GM19438 (cell line): Measurements from ENCODE around the gene STOML3.
"Not testable (repeated sequence)": the region's sequence is repeated elsewhere in the genome, so short reads cannot be mapped to it uniquely, and the experiment has no call there.

ENCODE experiments used
- ATAC-seq: cut with Tn5 transposase; IDR thresholded peaks from one replicate; pipeline ENCODE4 v1.9.1; 2021; ENCODE audit warnings: low read depth; ENCODE audit not compliant: unreplicated experiment

STOML3 gene

GRCh38 chr13:38990693-38991092, at the start of gene STOML3:
TSS of gene STOML3 (minus strand) at chr13:38990831. CDS start at chr13:38990721, 110 bp downstream.
- ATAC-seq = no peak

GRCh38 chr13:39040206-39040605, 49.6 kb upstream of the STOML3 start:
- no peak for ATAC-seq

- no peak for ATAC-seq
Observed at GRCh38 chr13:39039041-39039440, 48.4 kb upstream of the STOML3 start.

DNA sequence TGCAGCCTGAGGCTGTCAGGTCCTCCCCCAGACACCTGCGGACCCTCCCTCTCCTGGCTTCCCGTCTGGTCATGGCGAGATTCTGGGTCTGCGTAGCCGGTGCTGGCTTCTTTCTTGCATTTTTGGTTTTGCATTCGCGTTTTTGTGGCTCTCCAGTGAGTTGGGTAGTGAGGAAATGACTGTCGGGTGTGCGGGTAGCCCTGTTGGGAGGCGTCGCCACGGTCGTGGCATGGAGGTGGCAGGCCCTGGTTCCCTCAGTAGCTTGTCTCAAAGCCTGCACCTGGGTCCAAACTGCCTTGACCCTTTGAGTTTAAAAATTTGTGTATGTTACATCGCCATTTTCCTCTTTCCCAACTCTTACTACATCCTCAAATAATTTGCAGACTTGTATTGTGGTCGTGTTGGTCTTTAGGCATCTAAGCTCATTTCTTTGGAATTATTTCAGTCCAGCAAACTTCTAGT, 48.0 kb upstream of the STOML3 start:
- ATAC-seq = peak; percentile 34

DNA sequence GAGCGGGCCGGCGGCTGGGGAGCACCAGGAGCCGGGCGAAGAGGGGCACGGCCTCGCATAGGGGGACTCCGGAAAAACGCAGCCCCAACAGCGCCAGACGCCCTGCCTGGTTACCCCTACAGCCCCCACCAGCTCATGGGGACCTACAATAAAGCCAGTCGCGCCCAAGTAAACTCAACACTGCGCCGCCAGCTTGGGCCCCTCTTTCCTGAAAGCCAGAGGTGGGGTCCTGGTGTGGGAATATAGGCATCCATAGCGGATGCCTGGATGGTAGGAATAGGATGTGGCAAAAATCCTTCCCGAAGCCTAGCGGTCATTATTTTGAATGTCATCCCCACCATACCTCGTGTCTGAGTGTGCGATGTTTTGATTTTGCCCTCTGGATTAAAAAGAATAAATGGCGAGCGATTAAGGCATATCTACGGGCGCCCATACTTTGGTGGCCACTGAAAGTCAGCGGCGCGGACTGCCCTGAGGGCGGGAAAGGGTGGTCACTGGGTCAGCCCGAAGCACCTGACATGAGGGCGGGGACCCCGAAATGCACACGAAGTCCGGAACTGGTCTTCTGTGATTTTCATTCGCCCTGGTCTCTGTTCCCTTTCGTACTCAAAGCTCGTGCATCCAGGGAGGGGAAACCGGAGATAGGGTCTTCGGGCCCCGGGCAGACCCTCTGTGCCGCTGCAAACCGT, 47.4 kb upstream of the STOML3 start, which contains the start of the genes NHLRC3 and PROSER1:
NHLRC3 (plus strand) TSS at position 577 of the 689 bp plus-strand sequence. CDS start 184 bp downstream, outside the sequence.
PROSER1 (minus strand) TSS at position 210 of the 689 bp plus-strand sequence. CDS start 847 bp downstream, outside the sequence.
- ATAC-seq = peak; percentile 75

- ATAC-seq = peak; percentile 19
Observed at GRCh38 chr13:39037410-39037879, 46.8 kb upstream of the STOML3 start.

GRCh38 chr13:39036212-39036611, 45.6 kb upstream of the STOML3 start:
- ATAC-seq = no peak

DNA sequence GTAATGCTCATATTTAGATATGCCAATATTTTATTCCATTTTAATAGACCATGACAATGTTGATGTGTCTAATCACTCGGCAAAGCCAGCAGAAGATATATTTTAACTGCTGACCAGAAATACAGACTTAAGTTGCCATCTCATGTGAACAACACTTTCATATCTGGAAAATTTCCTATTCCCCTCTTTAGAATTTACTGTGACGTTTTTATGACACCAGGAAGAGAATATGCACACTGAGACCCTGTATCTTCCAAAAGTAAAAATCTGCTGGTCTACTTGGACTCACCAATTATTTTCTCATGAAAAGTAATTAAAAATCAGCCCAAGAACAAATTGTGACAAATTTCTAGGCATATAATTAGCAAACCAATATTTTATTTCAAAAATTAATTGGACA, 45.2 kb upstream of the STOML3 start:
- no peak for ATAC-seq

GRCh38 chr13:39035204-39035603, 44.6 kb upstream of the STOML3 start:
- no peak for ATAC-seq

- no peak for ATAC-seq
Observed at GRCh38 chr13:39034085-39034484, 43.5 kb upstream of the STOML3 start.

- ATAC-seq = no peak
Observed at GRCh38 chr13:39032150-39032549, 41.5 kb upstream of the STOML3 start.

- ATAC-seq = no peak
Observed at GRCh38 chr13:39025433-39025839, 34.8 kb upstream of the STOML3 start.

DNA sequence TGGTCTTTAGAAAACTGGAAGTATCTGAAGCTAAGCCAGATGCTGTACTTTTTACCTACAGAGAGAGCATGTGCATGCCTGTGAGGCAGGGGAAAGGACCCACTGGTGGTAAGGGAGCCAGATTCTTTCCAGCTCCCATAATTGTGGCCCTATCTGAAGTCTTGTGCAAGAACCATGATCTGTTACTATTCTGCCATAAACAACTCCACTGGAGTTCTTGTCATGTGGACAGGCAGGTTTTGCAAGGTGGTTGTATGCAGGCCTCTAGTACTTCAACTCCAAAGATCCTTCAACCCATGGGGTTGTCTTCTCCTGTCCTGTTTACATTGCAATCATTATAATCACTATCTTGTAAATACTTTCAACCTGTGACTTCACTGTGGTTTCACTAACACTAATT, 33.1 kb upstream of the STOML3 start:
- ATAC-seq = no peak

- ATAC-seq = no peak
Observed at GRCh38 chr13:39023316-39023715, 32.7 kb upstream of the STOML3 start.

GRCh38 chr13:39020853-39021462, 30.3 kb upstream of the STOML3 start:
- ATAC-seq = no peak

GRCh38 chr13:39016787-39017186, 26.2 kb upstream of the STOML3 start:
- ATAC-seq = no peak

DNA sequence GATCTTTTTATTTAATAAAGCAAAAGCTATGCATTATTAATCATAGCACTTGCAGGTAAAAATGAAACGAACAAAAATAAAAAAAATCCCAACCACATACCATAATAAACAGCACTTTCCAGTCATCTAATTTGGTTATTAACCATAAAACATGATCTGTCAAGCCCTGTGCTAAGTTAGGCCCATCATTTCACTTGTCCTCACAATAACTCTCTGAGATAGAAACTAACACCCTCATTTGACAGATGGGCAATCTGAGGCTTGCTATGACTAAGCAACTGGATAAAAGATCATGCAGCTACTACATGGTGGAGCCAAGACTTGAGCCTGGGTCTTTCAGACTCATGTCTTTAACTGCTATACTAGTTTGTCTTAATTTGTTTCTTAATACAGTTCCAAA, 25.5 kb upstream of the STOML3 start:
- ATAC-seq = no peak

- no peak for ATAC-seq
Observed at GRCh38 chr13:39013462-39013861, 22.8 kb upstream of the STOML3 start.

DNA sequence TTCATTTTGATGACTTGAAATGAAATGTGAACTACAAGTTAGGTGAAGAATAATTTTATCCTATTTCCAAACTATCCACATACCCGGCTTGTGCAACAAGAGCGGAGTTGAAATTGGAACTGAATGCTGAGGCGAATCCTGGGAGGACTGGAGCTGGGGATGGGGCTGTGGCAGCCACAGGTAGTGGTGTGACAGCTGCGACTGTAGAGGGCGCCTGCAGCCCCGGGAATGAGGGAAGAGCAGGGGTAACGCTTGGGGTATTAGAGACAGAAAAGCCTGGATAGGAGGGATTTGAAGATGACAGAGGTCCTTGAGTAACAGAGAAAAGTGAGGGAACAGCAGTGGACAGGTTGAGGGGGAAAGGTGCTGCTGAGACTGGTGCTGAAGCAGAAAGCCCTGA, 22.0 kb upstream of the STOML3 start:
- no peak for ATAC-seq

DNA sequence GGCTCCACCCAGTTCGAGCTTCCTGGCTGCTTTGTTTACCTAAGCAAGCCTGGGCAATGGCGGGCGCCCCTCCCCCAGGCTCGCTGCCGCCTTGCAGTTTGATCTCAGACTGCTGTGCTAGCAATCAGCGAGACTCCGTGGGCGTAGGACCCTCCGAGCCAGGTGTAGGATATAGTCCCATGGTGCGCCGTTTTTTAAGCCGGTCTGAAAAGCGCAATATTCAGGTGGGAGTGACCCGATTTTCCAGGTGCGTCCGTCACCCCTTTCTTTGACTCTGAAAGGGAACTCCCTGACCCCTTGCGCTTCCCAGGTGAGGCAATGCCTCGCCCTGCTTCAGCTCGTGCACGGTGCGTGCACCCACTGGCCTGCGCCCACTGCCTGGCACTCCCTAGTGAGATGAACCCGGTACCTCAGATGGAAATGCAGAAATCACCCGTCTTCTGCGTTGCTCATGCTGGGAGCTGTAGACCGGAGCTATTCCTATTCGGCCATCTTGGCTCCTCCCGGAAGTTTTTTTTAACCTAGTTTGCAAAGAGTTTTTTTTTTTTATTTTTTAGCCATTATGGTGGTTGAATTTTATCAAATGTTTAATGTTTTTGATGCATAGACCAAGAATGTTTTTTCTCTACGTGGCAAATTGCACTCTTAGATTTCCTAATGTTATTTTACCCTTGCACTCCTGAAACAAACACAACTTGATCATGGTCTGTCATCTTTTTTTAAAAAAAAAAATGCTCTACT, 15.9 kb upstream of the STOML3 start:
- ATAC-seq = not testable (repeated sequence)

DNA sequence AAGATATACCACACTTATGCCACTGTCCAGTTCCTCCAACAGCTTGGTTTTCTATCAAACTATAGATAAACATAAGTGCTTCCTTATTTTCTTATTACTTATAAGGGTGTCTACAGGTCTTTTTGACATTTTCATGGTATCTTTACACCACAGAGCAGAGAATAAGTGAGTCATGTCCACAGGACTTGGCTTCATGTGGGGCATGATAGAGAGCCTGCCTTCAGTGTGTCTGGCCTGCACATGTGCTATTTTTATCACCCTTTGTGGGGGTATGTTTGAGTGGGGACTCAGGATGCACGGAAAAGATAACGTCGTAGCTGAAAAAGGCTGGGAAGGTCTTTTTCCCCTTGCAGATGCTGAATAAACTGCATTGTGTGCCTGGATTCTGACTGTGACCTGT, 8.1 kb upstream of the STOML3 start:
- ATAC-seq = no peak
